ENCODE results near the gene PPP1R15A.
"Not testable (repeated sequence)": the region's sequence is repeated elsewhere in the genome, so short reads cannot be mapped to it uniquely, and the experiment has no call there.

The PPP1R15A gene

GRCh38 chr19:48877855-48878195 lies 5.6 kb downstream of the PPP1R15A start:
- H3K27ac ChIP-seq: no peak overlapping the region
- no peak for TF ChIP-seq CTCF (conservative IDR thresholded peaks at IDR 0.05)
- TF ChIP-seq ZFX (IDR thresholded peaks at IDR 0.05): no peak

DNA sequence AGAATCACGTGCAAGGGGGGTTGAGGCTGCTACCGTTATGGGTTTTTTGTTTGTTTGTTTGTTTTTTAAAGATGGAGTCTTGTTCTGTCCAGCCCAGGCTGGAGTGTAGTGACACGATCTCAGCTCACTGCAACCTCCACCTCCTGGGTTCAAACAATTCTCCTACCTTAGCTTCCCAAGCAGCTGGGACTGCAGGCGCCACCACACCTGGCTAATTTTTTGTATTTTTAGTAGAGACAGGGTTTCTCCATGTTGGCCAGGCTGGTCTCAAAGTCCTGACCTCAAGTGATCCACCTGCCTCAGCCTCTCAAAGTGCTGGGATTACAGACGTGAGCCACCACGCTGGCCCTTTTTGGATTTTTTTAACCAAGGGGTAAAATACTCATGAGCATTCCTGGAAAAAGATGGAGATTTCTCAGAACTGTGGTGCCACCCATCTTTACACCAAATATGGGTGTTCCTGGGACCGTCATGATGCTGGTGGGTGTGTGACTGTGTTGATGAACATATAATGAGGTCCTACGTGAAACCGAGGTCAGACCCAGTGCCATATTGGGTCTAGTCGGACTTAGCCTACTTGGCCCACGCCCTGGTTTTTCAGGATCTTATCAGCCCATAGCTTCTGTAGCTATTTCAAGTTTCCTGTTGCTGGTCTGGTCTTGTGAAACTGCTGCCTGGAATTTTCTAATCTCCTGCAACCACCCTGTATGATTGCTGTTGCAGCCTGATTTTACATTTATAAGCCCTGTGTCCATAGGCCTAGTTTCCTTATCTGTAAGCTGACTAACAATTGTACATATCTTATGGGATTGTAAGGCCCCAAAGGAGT lies 6.2 kb downstream of the PPP1R15A start:
- no peak overlapping the region for H3K27ac ChIP-seq
- TF ChIP-seq CTCF (conservative IDR thresholded peaks at IDR 0.05) (no peak), ZFX (IDR thresholded peaks at IDR 0.05) (no peak)

DNA sequence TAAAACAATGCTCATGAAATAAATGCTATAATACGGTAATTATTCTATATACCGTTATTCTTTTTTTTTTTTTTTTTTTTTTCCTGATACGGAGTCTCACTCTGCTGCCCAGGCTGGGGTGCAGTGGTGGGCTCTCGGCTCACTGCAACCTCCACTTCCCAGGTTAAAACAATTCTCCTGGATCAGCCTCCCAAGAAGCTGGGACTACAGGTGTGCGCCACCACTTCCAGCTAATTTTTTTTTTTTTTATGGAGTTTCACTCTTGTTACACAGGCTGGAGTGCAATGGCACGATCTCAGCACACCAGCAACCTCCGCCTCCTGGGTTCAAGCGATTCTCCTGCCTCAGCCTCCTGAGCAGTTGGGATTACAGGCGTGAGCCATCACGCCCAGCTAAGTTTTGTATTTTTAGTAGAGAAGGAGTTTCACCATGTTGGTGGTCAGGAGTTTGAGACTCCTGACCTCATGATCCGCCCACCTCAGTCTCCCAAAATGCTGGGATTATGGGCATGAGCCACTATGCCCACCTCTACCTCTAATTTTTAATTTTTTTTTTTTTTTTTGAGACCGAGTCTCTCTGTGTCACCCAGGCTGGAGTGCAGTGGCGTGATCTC lies 6.9 kb downstream of the PPP1R15A start:
- H3K27ac ChIP-seq: no peak overlapping the region
- no peak for TF ChIP-seq CTCF (conservative IDR thresholded peaks at IDR 0.05)
- no peak for TF ChIP-seq ZFX (IDR thresholded peaks at IDR 0.05)

DNA sequence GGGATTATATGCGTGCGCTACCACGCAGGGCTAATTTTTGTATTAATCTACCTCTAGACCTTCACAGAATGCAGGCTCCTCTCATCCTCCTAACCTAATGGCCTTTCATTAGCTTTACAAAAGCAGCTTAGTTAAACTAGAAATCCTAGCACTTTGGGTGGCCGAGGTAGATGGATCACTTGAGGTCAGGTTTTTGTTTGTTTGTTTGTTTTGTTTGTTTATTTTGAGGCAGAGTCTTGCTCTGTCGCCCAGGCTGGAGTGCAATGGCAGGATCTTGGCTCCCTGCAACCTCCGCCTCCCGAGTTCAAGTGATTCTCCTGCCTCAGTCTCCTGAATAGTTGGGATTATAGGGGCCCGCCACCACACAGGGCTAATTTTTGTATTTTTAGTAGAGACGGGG lies 7.5 kb downstream of the PPP1R15A start:
- H3K27ac ChIP-seq: not testable (repeated sequence)

DNA sequence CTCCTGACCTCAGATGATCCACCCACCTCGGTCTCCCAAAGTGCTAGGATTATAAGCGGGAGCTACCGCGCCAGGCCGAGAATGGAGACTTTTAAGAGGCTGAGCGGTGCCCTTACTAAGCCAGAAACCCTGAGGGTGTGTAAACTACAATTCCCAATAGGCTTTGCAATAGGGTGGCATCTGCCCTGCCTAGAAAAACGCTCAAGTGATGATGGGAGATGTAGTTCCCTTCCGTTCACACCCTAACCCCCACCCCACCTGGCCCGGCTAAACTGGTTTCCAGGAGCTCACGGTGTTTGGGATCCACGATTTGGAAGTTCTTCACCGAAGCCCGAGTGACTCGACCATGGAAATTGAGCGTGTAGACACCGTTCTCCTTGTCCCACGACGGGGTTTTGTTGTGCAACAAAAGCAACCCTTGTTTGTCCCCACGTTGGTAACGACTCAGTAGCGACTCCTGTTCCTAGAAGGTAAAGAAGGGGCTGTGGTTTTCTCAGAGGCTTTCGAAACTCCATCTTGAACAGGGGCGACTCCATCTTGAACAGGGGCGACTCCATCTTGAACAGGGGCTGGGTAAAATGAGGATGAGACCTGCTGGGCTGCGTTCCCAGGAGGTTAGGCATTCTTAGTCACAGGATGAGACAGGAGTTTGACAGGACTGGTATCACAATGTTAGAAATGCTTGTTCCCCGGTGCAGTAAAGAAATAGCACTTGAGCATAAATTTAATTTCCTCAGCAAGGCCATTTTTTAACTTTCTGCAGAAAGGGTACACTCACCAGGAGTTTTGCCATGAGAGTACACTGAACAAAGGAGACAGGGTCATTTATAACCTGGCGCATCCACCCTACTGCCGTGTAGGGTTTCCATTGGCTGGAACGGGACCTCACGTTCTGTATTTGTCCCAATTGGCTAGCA lies 9.8 kb downstream of the PPP1R15A start:
- no peak for TF ChIP-seq CTCF (conservative IDR thresholded peaks at IDR 0.05)
- no peak for TF ChIP-seq ZFX (IDR thresholded peaks at IDR 0.05)
- H3K27ac ChIP-seq: no peak overlapping the region

DNA sequence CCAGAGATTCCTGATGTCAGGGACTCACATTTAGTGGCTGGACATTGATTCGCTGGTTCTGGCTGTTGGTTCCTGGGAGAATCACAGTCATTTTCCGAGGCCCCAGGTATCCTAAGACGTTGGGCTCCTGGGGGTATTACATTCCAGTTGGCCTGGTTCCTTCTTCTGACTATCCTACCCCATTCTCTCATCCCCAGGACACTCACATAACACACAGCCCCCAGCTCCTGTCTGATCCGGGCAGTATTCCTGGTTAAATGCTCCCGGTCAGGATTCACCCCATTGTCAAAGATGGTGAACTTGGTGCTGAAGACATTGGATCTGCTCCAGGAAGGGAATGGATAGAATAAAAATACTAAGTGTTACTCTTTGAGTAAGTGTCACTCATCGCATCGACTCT lies 11.5 kb downstream of the PPP1R15A start:
- H3K27ac ChIP-seq: no peak overlapping the region
- TF ChIP-seq ZFX (IDR thresholded peaks at IDR 0.05): no peak
- TF ChIP-seq CTCF (conservative IDR thresholded peaks at IDR 0.05): no peak

GRCh38 chr19:48887861-48888612 lies 15.8 kb downstream of the PPP1R15A start:
- no peak overlapping the region for H3K27ac ChIP-seq
- TF ChIP-seq ZFX (IDR thresholded peaks at IDR 0.05) (no peak), CTCF (conservative IDR thresholded peaks at IDR 0.05) (no peak)

- not testable (repeated sequence) for H3K27ac ChIP-seq
Observed at GRCh38 chr19:48889496-48889895, 17.3 kb downstream of the PPP1R15A start.

Measured in C4-2B (cell line).